ENCODE results near the gene PLSCR3.
"Not testable (repeated sequence)": the region's sequence is repeated elsewhere in the genome, so short reads cannot be mapped to it uniquely, and the experiment has no call there.

The PLSCR3 gene

GRCh38 chr17:7380855-7381683 is 13.3 kb downstream of the PLSCR3 start, which contains the start of gene TNK1:
Gene TNK1 (plus strand): TSS chr17:7381089. CDS start chr17:7382927, 1,838 bp downstream.
- no peak for DNase-seq (ENCODE audit: low read depth in 2 of 2)

DNA sequence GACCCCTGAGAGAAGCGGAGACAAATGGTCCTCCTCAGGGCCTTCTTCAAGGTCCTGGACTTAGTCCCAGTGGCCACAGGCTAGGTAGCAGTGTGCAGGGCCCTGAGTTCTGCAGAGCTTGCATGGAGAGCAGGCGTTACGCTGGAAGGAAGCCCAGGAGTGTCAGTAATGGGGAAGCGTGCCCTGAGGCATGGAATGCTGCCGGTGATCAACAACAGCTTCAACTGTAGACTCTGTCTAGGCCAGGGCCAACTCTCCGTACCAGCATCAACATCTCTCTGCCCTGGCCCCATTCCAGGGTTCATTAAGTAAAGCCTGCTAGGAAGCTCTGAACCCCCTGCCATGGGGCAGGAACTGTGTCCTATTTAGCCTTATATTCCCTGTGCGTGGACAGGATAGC is 14.0 kb downstream of the PLSCR3 start:
- no peak for DNase-seq (ENCODE audit: low read depth in 2 of 2)

GRCh38 chr17:7379134-7379533 is 15.2 kb downstream of the PLSCR3 start:
- no peak for DNase-seq (ENCODE audit: low read depth in 2 of 2)

DNA sequence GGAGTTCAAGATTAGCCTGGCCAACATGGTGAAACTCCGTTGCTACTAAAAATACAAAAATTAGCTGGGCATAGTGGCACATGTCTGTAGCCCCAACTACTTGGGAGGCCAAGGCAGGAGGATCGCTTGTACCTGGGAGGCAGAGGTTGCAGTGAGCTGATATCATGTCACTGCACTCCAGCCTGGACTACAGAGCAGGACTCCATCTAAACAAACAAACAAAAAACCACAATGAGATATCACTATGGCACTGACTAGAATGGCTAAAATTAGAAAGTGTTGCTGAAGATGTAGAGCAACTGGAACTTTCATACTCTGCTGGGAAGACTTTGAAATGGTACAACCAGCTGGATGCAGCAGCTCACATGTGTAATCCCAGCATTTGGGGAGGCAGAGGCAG is 20.0 kb downstream of the PLSCR3 start:
- DNase-seq (ENCODE audit: low read depth in 2 of 2): no peak

- no peak for DNase-seq (ENCODE audit: low read depth in 2 of 2)
These were observed 23.5 kb downstream of the PLSCR3 start for GRCh38 chr17:7370853-7371252.

DNA sequence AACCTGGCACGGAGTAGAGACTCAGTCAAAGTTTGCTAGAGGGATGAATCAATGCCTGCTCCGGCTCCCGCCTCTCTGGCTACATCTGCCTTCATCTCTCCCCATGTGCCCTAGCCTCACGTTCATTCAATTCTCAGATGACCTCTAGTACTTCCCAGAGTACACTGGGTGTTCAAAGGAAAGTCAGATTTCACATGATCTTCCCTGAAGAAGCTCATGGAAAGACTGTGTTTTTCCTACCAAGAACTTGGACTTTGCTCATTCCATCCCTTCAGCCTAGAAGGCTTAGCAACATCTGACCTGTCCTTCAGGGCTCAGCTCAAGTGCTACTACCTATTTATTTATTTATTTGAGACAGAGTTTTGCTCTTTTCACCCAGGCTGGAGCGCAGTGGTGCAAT is 24.5 kb downstream of the PLSCR3 start:
- no peak for DNase-seq (ENCODE audit: low read depth in 2 of 2)

GRCh38 chr17:7368599-7368994 is 25.7 kb downstream of the PLSCR3 start:
- DNase-seq (ENCODE audit: low read depth in 2 of 2): not testable (repeated sequence)

- DNase-seq (ENCODE audit: low read depth in 2 of 2): no peak
These were observed 26.3 kb downstream of the PLSCR3 start for GRCh38 chr17:7367918-7368598.

DNA sequence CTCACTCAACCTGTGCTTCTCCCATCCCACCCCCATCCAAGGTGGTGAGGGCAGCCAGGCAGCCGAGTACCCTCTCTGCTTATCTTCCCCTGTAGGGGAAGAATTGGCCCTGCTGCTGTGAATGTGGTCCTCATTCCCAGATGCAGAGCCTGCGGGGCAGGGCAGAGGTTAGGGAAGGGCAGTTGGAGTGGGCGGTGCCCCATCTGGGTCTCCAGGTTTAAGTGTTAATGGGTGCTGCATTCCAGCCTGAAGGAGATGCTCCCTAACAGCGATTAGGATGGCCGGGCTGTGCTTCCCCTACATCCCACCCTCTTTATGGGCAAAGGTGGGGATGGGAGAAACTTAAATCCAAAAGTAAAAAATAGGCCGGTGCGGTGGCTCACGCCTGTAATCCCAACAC is 27.2 kb downstream of the PLSCR3 start:
- no peak for DNase-seq (ENCODE audit: low read depth in 2 of 2)

- not testable (repeated sequence) for DNase-seq (ENCODE audit: low read depth in 2 of 2)
These were observed 28.4 kb downstream of the PLSCR3 start for GRCh38 chr17:7365963-7366362.

DNA sequence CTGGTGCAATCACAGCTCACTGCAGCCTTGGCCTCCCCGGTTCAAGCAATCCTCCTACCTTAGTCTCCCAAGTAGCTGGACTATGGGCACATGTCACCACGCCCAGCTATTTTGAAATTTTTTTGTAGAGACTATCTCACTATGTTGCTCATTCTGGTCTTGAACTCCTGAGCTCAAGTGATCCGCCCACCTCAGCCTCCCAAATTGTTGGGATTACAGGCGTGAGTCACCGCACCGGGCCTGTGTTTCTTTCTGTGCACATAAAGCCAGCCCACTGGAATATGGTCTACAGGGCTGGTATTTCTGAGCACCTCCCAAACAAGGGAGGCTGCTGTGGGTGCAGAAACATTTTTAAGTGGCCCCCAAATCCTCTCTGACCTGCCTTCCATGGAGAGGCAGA is 31.0 kb downstream of the PLSCR3 start:
- DNase-seq (ENCODE audit: low read depth in 2 of 2): no peak

- no peak for DNase-seq (ENCODE audit: low read depth in 2 of 2)
These were observed 32.4 kb downstream of the PLSCR3 start for GRCh38 chr17:7361906-7362305.

GRCh38 chr17:7357381-7357780 is 36.9 kb downstream of the PLSCR3 start:
- DNase-seq (ENCODE audit: low read depth in 2 of 2): no peak

GRCh38 chr17:7356756-7357155 is 37.6 kb downstream of the PLSCR3 start:
- no peak for DNase-seq (ENCODE audit: low read depth in 2 of 2)

- DNase-seq (ENCODE audit: low read depth in 2 of 2): no peak
These were observed 38.2 kb downstream of the PLSCR3 start for GRCh38 chr17:7356072-7356549.

DNA sequence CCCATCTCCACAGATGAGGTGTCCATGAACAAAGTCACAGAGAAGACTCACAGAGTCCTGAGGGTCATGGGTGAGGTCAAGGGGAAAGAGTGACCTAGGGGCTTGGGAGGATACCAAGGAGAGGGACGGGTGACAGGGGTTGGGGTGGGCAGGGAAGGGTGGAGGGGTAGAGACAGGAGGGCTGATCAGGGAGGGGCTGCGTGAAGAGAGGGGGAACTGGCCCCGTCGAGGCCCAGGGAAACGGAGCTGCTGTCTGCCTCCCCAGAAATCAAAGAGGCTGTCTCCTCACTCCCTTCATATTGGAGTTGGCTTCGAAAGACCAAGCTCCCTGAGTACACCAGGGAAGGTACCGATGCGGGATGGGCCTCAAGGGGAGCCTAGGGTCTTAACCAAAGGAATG is 38.8 kb downstream of the PLSCR3 start:
- no peak for DNase-seq (ENCODE audit: low read depth in 2 of 2)

DNA sequence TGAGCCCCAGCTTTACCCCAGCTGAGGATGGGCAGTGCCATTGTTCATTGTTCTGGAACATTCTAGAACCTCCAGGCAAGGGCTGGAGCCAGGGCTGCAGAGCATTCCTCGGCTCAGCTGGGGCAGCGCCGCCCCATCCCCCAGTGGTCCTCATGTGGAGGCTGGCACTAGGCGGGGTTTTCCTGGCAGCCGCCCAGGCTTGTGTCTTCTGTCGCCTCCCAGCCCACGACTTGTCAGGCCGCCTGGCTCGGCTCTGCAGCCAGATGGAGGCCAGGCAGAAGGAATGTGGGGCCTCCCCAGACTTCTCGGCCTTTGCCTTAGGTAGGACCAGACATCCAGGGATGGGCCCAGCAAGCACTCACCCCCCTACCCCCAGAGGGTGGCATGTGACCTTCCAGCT is 39.3 kb downstream of the PLSCR3 start, which contains the start of gene TMEM95:
Gene TMEM95, plus strand, starts transcription at position 104 of the 400 bp plus-strand sequence. Its CDS starts 49 bp downstream, at position 153.
- no peak for DNase-seq (ENCODE audit: low read depth in 2 of 2)

- no peak for DNase-seq (ENCODE audit: low read depth in 2 of 2)
These were observed 40.0 kb downstream of the PLSCR3 start for GRCh38 chr17:7354262-7354843.

- no peak for DNase-seq (ENCODE audit: low read depth in 2 of 2)
These were observed 41.3 kb downstream of the PLSCR3 start for GRCh38 chr17:7352910-7353635.

DNA sequence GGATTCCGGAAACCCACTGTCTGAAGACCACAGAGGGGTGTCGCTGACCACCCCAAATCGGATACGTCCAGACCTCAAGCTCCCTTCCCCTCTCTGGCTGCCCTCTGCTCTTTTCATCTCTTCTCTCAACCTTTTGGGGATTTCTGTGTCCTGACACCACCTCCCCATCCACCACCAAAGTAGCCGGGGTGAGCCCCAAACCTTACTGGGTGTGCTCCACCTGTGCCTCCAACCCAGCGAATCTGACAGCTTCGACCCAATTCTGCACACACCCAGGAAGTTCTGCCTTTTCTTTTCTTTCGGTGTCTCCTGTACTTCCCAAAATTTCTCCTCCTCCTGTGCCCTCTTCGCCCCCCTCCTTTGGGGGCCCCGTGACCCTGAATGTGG is 41.8 kb downstream of the PLSCR3 start:
- no peak for DNase-seq (ENCODE audit: low read depth in 2 of 2)

DNA sequence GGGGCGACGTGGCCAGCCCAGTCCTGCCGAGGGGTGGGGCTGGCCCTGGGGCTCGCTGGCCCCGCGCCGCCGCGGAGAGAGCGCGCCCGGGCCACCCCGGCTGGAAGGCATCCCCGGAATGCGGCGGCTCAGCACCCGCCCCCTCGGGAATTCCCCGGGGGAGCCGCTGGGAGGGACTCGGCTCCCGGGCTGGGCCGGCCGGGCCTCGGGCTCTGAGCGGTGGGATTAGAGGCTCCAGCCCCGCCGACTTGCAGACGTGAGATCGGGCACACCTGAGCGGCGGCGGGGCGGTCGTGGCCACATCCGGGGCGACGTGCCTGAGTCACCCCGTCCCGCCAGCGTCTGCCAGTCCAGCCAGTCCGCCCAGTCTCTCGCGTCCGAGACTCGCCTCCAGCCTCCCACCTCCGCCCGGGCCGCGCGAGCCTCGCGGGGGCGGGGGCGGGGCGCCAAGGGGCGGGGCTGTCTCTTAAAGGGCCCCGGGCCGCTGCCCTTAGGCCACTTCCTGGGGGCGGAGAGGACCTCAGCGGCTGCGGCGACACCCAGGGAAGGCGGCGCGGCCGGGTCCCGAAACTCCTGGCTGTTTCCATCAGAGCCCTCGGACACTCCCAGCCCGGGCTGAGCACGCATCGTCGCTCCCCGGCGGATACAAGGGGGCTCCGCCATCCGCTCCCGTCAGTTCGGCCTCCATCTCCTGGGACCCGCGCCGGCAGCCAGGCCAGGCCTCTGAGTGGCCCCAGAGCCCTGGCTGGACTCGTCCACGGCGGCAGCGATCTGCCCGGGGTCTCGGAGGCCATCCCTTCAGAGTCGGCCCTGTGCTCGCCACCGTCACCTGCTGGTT is 42.4 kb downstream of the PLSCR3 start, which contains the start of gene KCTD11:
Gene KCTD11, plus strand, starts transcription at position 498 of the 838 bp plus-strand sequence.
- peak; percentile 86 to 88 for DNase-seq (ENCODE audit: low read depth in 2 of 2)

Measured in fibroblast of skin of left quadriceps (primary cell).